Chondrocyte (in vitro differentiated cells): Measurements from ENCODE around the gene PCCA. TPM values are rescaled to one million over a fixed set of nuclear protein-coding genes. Genes with fewer than 3 reads are reported as not detected.
A peak's percentile ranks its signal among the peaks of the same experiment; 100 is the strongest.

ENCODE experiments used
- DNase-seq: peaks from one replicate; pipeline ENCODE4 v3.0.0; 2021; ENCODE audit warnings: mixed read lengths, low spot score
- H3K27ac Mint-ChIP-seq: one replicate; pipeline ENCODE4 v1.8.0; 2021; ENCODE audit warnings: mild to moderate bottlenecking, moderate library complexity, mixed read lengths; ENCODE audit not compliant: unreplicated experiment
- H3K27me3 Mint-ChIP-seq: 2 replicates; pipeline ENCODE4 v1.8.0; 2021; ENCODE audit warnings: low read depth, mixed read lengths
- H3K36me3 Mint-ChIP-seq: 2 replicates; pipeline ENCODE4 v1.8.0; 2021; ENCODE audit warnings: low read depth, mixed read lengths
- H3K4me1 Mint-ChIP-seq: 2 replicates; pipeline ENCODE4 v1.8.0; 2021; ENCODE audit warnings: low read depth, mild to moderate bottlenecking, mixed read lengths
- H3K4me3 Mint-ChIP-seq: one replicate; pipeline ENCODE4 v1.8.0; 2021; ENCODE audit warnings: mild to moderate bottlenecking, moderate library complexity, mixed read lengths; ENCODE audit not compliant: unreplicated experiment
- H3K9me3 Mint-ChIP-seq: 2 replicates; pipeline ENCODE4 v1.8.0; 2021; ENCODE audit warnings: low read depth, mixed read lengths
- CTCF ChIP-seq: fragments of 200-600 bp; sonication (generic); IDR thresholded peaks from 2 replicates; pipeline ENCODE4 v1.5.0; 2021; ENCODE audit warnings: antibody characterized with exemption, mild to moderate bottlenecking, moderate library complexity
- total RNA-seq: library from RNA; stranded (reverse); gene quantifications from 3 replicates; pipeline ENCODE4 v1.2.1, GENCODE V29; 2021

PCCA gene
- total RNA-seq, 1 donor from 2014 or later = 15.1 TPM

- peaks cover 2% of the 10 kb centered on the region for H3K36me3 Mint-ChIP-seq
- peaks cover 53% of the 10 kb centered on the region for H3K4me1 Mint-ChIP-seq
- TF ChIP-seq CTCF = no peak
- no peaks in the 10 kb centered on the region for H3K27me3 Mint-ChIP-seq
- no peak overlapping the region for H3K4me3 Mint-ChIP-seq
- H3K27ac Mint-ChIP-seq = no peak overlapping the region
- H3K9me3 Mint-ChIP-seq = no peaks in the 10 kb centered on the region
- DNase-seq = no peak
Observed at GRCh38 chr13:100438059-100438788, 349.3 kb downstream of the PCCA start.

GRCh38 chr13:100439247-100439970 is 350.5 kb downstream of the PCCA start:
- H3K4me1 Mint-ChIP-seq = peaks cover 50% of the 10 kb centered on the region
- H3K9me3 Mint-ChIP-seq = no peaks in the 10 kb centered on the region
- DNase-seq = no peak
- TF ChIP-seq CTCF = no peak
- H3K27ac Mint-ChIP-seq = peak overlapping the region; percentile 9
- H3K27me3 Mint-ChIP-seq = no peaks in the 10 kb centered on the region
- peaks cover 4% of the 10 kb centered on the region for H3K36me3 Mint-ChIP-seq
- no peak overlapping the region for H3K4me3 Mint-ChIP-seq

- Mint-ChIP-seq H3K4me3 (no peak overlapping the region), H3K9me3 (no peaks in the 10 kb centered on the region), H3K36me3 (peaks cover 1% of the 10 kb centered on the region), H3K27ac (peak overlapping the region; percentile 86), H3K27me3 (no peaks in the 10 kb centered on the region), H3K4me1 (peaks cover 50% of the 10 kb centered on the region)
- no peak for DNase-seq
- no peak for TF ChIP-seq CTCF
Observed at GRCh38 chr13:100440751-100441425, 352.0 kb downstream of the PCCA start.

GRCh38 chr13:100442095-100442832 is 353.4 kb downstream of the PCCA start:
- H3K4me1 Mint-ChIP-seq = peaks cover 50% of the 10 kb centered on the region
- H3K27ac Mint-ChIP-seq = peak overlapping the region; percentile 91
- peak; percentile 33 for TF ChIP-seq CTCF
- no peaks in the 10 kb centered on the region for H3K27me3 Mint-ChIP-seq
- H3K36me3 Mint-ChIP-seq = peaks cover 1% of the 10 kb centered on the region
- no peaks in the 10 kb centered on the region for H3K9me3 Mint-ChIP-seq
- no peak overlapping the region for H3K4me3 Mint-ChIP-seq
- no peak for DNase-seq
